ENCODE measurements around the gene CYP24A1.

The CYP24A1 gene

DNA sequence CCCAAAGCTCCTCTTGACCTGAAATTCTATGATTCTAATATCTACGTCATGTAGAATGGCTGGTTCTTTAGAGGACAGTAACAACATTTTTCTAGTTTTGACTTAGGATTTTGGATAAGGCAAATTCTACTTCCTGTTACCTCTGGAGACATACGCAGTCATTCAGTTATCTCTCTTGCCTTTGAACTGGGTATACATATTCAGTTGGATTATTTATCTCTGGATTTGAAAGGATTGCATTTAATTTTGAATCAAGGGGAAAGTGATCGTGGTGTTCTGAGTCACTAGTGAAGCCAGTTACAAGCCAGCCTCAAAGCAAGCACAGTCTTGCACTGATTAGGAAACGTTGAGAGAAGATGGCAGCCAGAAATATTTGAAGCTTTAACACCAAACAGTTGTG is 68.1 kb downstream of the CYP24A1 start:
- TF ChIP-seq GATA2 (IDR thresholded peaks at IDR 0.05; ENCODE audit: low read depth, low read length) (no peak), GATA3 (IDR thresholded peaks at IDR 0.05; ENCODE audit: low read depth, low read length) (no peak)

DNA sequence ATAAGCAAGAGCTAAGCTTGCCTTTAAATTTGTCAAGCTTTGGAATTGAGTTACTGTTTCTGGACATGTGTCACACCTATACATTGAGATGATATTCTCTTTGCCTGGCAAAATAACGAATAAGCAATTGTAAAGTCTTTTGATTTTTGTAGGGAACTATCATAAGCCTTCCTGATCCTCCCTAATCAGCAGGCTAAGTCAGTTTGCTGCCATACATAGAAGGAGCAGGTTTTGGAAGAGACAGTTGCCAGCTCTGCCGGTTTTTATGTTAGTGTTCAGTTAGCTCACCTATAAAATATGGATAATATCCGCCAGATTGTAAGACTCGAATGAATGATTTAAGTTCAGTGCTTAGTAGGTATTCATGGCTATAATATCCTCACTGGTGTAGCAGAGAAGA is 69.0 kb downstream of the CYP24A1 start:
- no peak for TF ChIP-seq GATA2 (IDR thresholded peaks at IDR 0.05; ENCODE audit: low read depth, low read length)

DNA sequence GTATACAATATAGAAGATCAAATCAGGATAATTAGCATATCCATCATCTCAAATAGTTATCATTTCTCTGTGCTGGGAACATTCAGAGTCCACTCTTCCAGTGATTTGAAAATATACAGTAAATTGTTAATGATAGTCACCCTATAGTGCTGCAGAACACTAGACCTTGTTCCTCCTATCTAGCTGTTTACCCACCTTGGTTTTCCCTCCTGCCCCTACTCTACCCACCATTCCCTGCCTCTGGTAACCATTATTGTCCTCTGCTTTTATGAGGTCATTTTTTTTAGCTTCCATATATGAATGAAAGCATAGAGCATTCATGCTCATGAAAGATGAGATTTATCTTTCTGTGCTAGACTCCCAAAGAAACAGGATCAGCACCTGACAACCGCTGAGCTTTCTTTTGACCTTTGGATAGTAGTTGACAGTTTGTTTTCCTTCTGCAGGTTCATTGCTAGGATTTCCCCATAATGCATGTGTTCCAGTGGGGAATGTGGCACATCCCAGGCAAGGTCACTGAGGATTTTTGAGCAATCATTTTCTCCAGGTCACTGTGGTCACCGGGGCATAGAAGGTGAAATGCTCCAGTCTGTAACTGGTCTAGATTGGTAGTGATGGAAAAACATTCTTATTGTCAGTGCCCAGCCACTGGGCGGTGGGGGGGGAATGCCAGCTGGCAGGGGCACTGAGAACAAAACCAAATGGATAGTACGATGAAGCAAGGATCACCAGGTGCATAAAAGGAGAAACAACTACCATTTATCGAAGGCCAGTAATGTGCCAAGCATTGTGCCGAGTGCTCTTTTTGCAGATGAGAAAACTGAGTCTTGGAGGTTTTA is 69.8 kb downstream of the CYP24A1 start:
- TF ChIP-seq GATA2 (IDR thresholded peaks at IDR 0.05; ENCODE audit: low read depth, low read length) (no peak), GATA3 (IDR thresholded peaks at IDR 0.05; ENCODE audit: low read depth, low read length) (no peak)
